Motor neuron (in vitro differentiated cells): Measurements from ENCODE around the gene ZNF385C. TPM values are rescaled to one million over a fixed set of nuclear protein-coding genes. Genes with fewer than 3 reads are reported as not detected.
A peak's percentile ranks its signal among the peaks of the same experiment; 100 is the strongest.

ENCODE experiments used
- ATAC-seq, 8 experiments: fragments of 200-7000 bp; cut with Tn5 transposase; replicated peaks in 6 of 8; 2 replicates each; pipeline ENCODE4 v1.8.0; 2021; ENCODE audit warnings: mild to moderate bottlenecking in 8 of 8, moderate library complexity in 8 of 8
- H3K27ac ChIP-seq, 2 donors: fragments of 250-450 bp; sonication (Bioruptor Pico); 2 replicates each; pipeline ENCODE4 v1.9.0; 2021; ENCODE audit warnings: antibody characterized with exemption in 2 of 2, mild to moderate bottlenecking in 2 of 2, moderate library complexity in 1 of 2
- H3K4me1 ChIP-seq, 2 donors: fragments of 250-450 bp; sonication (Bioruptor Pico); replicated peaks in 1 of 2; 2 replicates each; pipeline ENCODE4 v1.6.1; 2021; ENCODE audit warnings: antibody characterized with exemption in 2 of 2, mild to moderate bottlenecking in 2 of 2, moderate library complexity in 1 of 2
- H3K4me3 ChIP-seq, 5 donors: fragments of 250-450 bp; sonication (Bioruptor Pico); 2 replicates each; pipeline ENCODE4 v1.9.0; 2021; ENCODE audit warnings: antibody characterized with exemption in 5 of 5, mild to moderate bottlenecking in 5 of 5, moderate library complexity in 4 of 5
- WGBS, 10 experiments: fragments of 450-650 bp; shearing (Covaris generic); methylation state at CpG; one replicate each; pipeline ENCODE4 v1.0.0; 2022; 5-methylcytosine and 5-hydroxymethylcytosine counted together
- in situ Hi-C, 9 experiments: fragments of 400-800 bp; cut with MboI; loops; one replicate each; pipeline ENCODE4 v1.15.0; 2021; ENCODE audit warnings: low sequenced_read_pairs in 9 of 9, low pct_unique_long_range_greater_than_20kb in 2 of 9; ENCODE audit not compliant: unreplicated experiment in 9 of 9
- total RNA-seq, 8 experiments: library from RNA; unstranded; fragments of 300-600 nt; gene quantifications; 2 replicates each; pipeline versions ENCODE4 v1.2.3 to v1.2.4, GENCODE V29; 2022

Gene ZNF385C
- total RNA-seq, 8 experiments from 2014 or later, result 0.51 to 4.2 (median 1.9) TPM

DNA sequence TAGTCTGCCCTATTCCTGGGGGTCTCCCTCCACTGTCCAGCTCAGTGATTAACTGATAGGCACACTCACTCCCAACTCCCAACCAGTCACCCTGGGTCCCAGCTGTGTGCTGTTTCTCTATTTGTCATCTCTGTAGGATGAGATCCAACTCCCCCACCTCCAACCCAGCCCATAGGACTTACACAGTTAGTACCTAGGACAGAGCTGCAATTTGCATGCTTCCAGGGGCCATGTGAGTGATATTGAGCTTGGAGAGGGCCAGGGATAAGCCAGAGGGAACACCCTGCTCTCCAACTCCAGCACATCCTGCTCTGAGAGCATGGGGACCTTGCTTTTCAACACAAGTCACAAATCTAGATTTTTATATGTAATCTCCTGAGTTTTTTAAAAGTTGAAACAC lies 56.7 kb downstream of the ZNF385C start:
- Histone ChIP-seq H3K4me1 (peaks cover 0 to 2% of the 10 kb centered on the region in 2 donors), H3K4me3 (no peak overlapping the region), H3K27ac (no peak overlapping the region)
- in situ Hi-C loops, result no loop called here
- no peak for ATAC-seq

DNA sequence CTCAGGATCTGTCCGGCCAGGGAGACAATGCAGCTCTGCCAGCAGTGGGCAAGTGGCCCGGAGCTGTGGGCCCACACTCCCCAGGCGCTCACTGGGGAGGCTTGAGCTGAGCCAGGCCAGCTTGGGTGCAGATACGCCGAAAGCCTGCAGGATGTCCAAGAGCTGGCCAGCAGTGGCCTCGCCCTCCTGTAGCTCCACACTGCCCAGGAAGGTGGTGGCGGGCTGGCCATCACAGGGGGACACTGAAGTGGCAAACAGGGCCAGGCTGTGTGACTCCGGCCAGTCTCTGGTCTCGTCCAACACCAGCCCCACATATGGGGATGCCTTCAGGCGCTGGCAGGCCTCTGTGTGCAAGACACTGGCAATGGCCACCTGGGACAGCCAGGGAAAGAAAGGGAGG lies 57.5 kb downstream of the ZNF385C start:
- in situ Hi-C loops, result no loop called here
- Histone ChIP-seq H3K4me1 (peaks cover 0 to 2% of the 10 kb centered on the region in 2 donors), H3K4me3 (no peak overlapping the region), H3K27ac (no peak overlapping the region)
- WGBS, 10 experiments, result 80 to 100% (median 95%) methylated on average over 1 to 7 of the region's 10 CpGs; no CpG with 5 or more reads in 4 of the 10 experiments
- peak in 1 of 8 experiments; percentile 9 for ATAC-seq

GRCh38 chr17:42039794-42040763 lies 58.2 kb downstream of the ZNF385C start:
- Histone ChIP-seq H3K4me1 (peaks cover 0 to 2% of the 10 kb centered on the region in 2 donors), H3K27ac (no peak overlapping the region), H3K4me3 (no peak overlapping the region)
- 90 to 100% (median 95%) methylated on average over 1 to 11 of the region's 77 CpGs; no CpG with 5 or more reads in 6 of the 10 experiments for WGBS, 10 experiments
- in situ Hi-C loops, result no loop called here
- ATAC-seq, result peak in 3 of 8 experiments; percentile 9 to 64 (median 22)

- WGBS, 10 experiments, result 44 to 100% (median 80%) methylated on average over 1 to 5 of the region's 5 CpGs; no CpG with 5 or more reads in 3 of the 10 experiments
- no peak overlapping the region for H3K4me3 ChIP-seq
- H3K4me1 ChIP-seq, result peaks cover 0 to 2% of the 10 kb centered on the region in 2 donors
- in situ Hi-C loops, result no loop called here
- no peak overlapping the region for H3K27ac ChIP-seq
- ATAC-seq, result no peak
Observed at GRCh38 chr17:42038221-42038973, 59.9 kb downstream of the ZNF385C start.

DNA sequence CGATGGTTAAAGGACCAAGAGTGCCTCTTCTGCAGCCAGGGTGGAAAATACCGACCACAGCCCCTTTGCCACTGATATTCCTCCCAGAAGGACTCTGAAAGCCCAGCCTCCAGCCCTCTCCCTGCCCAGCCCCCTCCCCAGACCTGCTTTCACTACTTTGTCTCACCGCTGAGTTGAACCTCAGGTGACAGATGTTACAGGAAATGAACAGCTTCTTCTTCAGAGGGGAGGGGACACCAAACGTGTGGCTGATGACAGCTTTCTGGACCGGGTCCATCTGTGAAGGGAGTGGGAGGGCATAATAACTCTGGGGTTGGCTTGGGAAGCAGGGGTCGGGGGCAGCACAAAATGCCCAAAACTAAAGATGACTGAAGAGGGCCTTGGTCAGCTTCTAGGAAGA lies 64.2 kb downstream of the ZNF385C start:
- H3K4me1 ChIP-seq, result peaks cover 0 to 2% of the 10 kb centered on the region in 2 donors
- no peak overlapping the region for H3K27ac ChIP-seq
- in situ Hi-C loops, result no loop called here
- ATAC-seq, result no peak
- H3K4me3 ChIP-seq, result no peak overlapping the region
- 17 to 100% (median 60%) methylated on average over 1 to 3 of the region's 6 CpGs; no CpG with 5 or more reads in 3 of the 10 experiments for WGBS, 10 experiments

- ATAC-seq, result no peak
- Histone ChIP-seq H3K4me1 (peaks cover 19 to 21% of the 10 kb centered on the region in 2 donors), H3K27ac (no peak overlapping the region), H3K4me3 (no peak overlapping the region)
- WGBS, 10 experiments, result 0 to 80% (median 6%) methylated on average over 1 to 3 of the region's 6 CpGs; no CpG with 5 or more reads in 6 of the 10 experiments
- in situ Hi-C loops, result no loop called here
Observed at GRCh38 chr17:42031584-42031983, 66.7 kb downstream of the ZNF385C start.

GRCh38 chr17:42028791-42029127 lies 69.5 kb downstream of the ZNF385C start:
- no peak overlapping the region for H3K4me3 ChIP-seq
- in situ Hi-C loops, result loop anchor here in 3 of 9 experiments (10.0 kb wide), 2 partner anchors 76 to 86 kb away; partner anchors contain the start of gene DHX58 (in 2 of the 3)
- WGBS, 10 experiments, result 30 to 54% (median 51%) methylated on average over 2 to 3 of the region's 7 CpGs; no CpG with 5 or more reads in 7 of the 10 experiments
- H3K4me1 ChIP-seq, result peaks cover 24 to 29% of the 10 kb centered on the region in 2 donors
- no peak overlapping the region for H3K27ac ChIP-seq
- ATAC-seq, result no peak

- H3K4me3 ChIP-seq, result no peak overlapping the region
- H3K4me1 ChIP-seq, result peaks cover 27 to 29% of the 10 kb centered on the region in 2 donors
- WGBS, 10 experiments, result 11 to 68% (median 37%) methylated on average over 2 to 9 of the region's 19 CpGs; no CpG with 5 or more reads in 3 of the 10 experiments
- peak in 7 of 8 experiments; percentile 6 to 23 (median 9) for ATAC-seq
- in situ Hi-C loops, result loop anchor here in 3 of 9 experiments (10.0 kb wide), 2 partner anchors 77 to 87 kb away; partner anchors contain the start of gene DHX58 (in 2 of the 3)
- H3K27ac ChIP-seq, result peak overlapping the region; percentile 3 to 76
Observed at GRCh38 chr17:42027961-42028790, 70.1 kb downstream of the ZNF385C start.

DNA sequence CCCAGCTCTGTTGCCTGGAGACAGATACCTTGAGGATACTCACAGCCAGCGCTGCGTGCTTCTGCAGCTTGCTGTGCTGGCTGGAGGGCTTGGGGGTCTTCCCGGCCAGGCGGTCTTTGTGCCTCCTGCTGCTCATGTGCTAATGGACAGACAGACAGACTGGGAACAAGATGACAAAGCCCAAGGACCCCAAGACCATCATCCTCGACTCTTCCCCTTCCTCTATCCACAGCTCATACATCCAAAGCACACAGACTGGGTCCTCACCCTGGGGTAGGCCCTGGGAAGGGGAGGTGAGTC lies 70.7 kb downstream of the ZNF385C start:
- no peak overlapping the region for H3K4me3 ChIP-seq
- peak overlapping the region in 1 of 2 donors; percentile 76 for H3K27ac ChIP-seq
- ATAC-seq, result peak in 5 of 8 experiments; percentile 8 to 46 (median 38)
- H3K4me1 ChIP-seq, result peaks cover 28 to 29% of the 10 kb centered on the region in 2 donors
- WGBS, 10 experiments, result 40% methylated on average over 1 of the region's 5 CpGs; no CpG with 5 or more reads in 9 of the 10 experiments
- in situ Hi-C loops, result loop anchor here in 3 of 9 experiments (10.0 kb wide), 2 partner anchors 77 to 87 kb away; partner anchors contain the start of gene DHX58 (in 2 of the 3)

- Histone ChIP-seq H3K27ac (peak overlapping the region; percentile 12 to 13), H3K4me3 (no peak overlapping the region), H3K4me1 (peaks cover 28 to 29% of the 10 kb centered on the region in 2 donors)
- ATAC-seq, result peak in 5 of 8 experiments; percentile 1 to 24 (median 8)
- WGBS, 10 experiments, result 0 to 80% (median 51%) methylated on average over 1 to 7 of the region's 17 CpGs; no CpG with 5 or more reads in 6 of the 10 experiments
- in situ Hi-C loops, result loop anchor here in 3 of 9 experiments (10.0 kb wide), 2 partner anchors 78 to 88 kb away; partner anchors contain the start of gene DHX58 (in 2 of the 3)
Observed at GRCh38 chr17:42026857-42027589, 71.2 kb downstream of the ZNF385C start.

GRCh38 chr17:42025936-42026335 lies 72.3 kb downstream of the ZNF385C start:
- H3K4me3 ChIP-seq, result no peak overlapping the region
- ATAC-seq, result no peak
- in situ Hi-C loops, result loop anchor here in 3 of 9 experiments (10.0 kb wide), 2 partner anchors 79 to 89 kb away; partner anchors contain the start of gene DHX58 (in 2 of the 3)
- WGBS, 10 experiments, result 90 to 100% (median 100%) methylated on average over 2 of the region's 3 CpGs; no CpG with 5 or more reads in 7 of the 10 experiments
- H3K27ac ChIP-seq, result no peak overlapping the region
- H3K4me1 ChIP-seq, result peaks cover 30 to 31% of the 10 kb centered on the region in 2 donors
